ELR (cell line): ENCODE data around the gene MAGEA4.
A peak's percentile ranks its signal among the peaks of the same experiment; 100 is the strongest.

Experiments
- DNase-seq: peaks from one replicate; pipeline ENCODE4 v3.0.0-alpha.2; 2015; ENCODE audit warnings: low read depth

The MAGEA4 gene

GRCh38 chrX:151929126-151929525 is 16.4 kb downstream of the MAGEA4 start:
- DNase-seq: no peak

DNA sequence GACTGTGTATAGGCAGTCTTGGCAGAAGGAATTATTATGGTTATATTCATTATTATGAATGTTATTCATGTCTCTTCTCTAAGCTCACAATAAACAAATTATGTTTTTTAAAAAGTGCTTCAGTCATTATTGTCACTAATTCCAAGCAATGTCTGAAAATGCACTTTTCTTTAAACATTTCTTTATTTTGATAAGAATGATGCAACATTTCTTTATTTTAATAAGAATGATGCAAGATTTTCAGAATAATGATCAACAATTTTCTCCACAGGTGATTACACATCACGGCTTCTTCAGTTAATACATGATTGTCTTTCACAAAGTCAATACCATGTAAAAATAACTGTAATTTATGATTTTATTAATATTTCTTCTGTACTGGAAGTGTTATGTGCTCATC is 22.7 kb downstream of the MAGEA4 start:
- DNase-seq: no peak

GRCh38 chrX:151938172-151938571 is 25.5 kb downstream of the MAGEA4 start:
- no peak for DNase-seq

DNA sequence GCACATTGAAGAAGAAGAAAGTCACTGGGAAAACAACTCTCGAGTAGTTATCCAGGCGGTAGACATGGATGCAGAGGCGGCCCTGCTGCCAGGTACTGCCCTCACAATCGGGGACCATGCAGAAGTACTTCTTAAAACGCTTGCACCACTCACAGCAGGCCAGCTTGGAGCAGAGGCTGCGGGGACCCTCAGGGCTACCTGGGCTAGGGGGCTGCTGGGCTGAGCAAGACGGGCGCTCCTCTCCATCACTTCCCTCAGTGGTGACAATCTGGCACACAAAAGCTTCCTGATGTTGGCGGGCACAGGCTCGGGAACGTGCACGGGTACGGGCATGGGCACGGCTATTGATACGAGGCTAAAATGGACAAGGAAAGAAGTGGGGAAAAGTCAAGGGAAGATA is 42.0 kb downstream of the MAGEA4 start:
- DNase-seq: no peak

DNA sequence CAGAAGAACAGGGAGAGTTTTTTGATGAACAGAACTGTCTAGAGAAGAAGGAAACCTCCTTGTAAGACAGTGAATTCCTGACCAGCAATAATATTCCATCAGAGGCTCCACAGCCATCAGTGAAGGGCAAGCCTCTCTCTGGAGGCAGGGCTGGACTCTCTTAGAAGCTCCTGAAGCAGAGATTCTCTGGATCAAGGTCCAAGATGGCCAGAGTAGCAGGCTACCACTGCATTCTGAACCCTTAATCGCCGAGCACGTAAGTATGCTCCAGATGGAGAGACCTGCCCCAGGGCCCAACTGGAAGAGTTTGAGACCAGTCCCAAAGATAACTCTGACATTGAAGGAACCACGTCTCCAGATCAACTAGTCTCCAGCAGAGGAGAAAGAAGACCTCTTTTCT is 45.4 kb downstream of the MAGEA4 start:
- DNase-seq: no peak

DNA sequence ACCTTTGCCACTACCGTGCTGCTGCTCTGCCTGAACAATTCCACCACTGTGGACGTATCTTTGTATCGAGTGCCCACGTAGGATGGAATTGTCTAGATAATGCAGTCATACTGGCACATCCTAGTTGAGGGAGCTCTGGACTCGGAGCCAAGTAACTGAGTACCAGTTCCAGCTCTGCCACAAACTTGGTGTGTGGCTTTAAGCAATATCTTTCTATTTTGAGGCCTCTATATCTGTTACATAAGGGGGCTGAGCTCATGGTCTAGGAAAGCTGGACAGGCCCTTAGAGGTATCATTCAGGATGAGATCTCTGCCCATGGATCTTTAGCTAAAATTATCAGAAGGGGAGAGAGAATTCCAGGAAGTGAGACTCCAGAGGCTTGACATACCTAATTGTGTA is 49.3 kb downstream of the MAGEA4 start:
- no peak for DNase-seq

- DNase-seq: no peak
Observed at GRCh38 chrX:151966236-151966635, 53.5 kb downstream of the MAGEA4 start.

- DNase-seq: no peak
Observed at GRCh38 chrX:151970027-151970426, 57.3 kb downstream of the MAGEA4 start.

DNA sequence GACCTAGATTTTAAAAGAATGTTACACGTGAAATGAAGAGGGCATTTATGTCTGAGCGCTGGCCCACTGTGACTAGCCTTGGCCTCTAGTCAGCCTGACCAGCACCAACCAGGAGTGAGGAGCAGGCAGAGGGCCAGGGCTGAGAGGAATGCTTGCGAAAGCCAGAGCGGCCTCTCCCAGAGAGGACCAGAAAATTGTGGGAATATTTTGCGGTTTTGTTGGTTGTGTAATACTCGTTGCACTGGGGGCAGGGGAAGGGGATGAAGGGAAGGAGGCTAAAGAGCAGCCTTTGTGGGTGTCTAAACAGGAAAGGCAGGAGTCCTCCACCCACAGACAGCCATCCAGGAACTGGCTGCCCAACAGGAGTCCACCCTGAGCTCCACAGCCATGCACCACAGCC is 58.0 kb downstream of the MAGEA4 start:
- DNase-seq: peak; percentile 91

- no peak for DNase-seq
Observed at GRCh38 chrX:151973060-151973661, 60.5 kb downstream of the MAGEA4 start.

DNA sequence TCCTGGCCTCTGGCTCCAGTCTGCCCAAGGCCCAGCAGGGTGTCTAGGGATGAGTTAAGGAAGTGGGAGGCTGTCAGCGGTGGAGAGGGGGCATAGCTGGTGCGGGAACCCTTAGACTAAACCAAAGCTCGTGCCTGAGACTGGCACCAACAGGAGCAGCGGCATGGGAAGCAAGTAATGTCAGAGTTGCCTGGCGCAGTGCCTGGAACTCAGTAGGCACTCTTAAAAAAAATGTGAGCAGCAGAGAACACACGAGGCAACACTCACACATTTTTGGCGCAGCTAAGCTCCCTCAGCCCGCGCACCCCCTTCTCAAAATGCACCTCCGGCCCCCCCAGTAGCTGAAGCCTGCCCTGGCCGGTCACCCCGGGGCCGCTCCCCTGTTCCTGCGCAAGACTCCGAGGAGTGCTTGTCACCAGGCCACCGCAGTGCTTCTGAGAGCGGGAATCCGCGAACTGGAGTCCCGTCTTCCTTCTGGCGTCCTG is 61.2 kb downstream of the MAGEA4 start:
- peak; percentile 41 for DNase-seq
